ENCODE data around the gene SCAMP5.

DNA sequence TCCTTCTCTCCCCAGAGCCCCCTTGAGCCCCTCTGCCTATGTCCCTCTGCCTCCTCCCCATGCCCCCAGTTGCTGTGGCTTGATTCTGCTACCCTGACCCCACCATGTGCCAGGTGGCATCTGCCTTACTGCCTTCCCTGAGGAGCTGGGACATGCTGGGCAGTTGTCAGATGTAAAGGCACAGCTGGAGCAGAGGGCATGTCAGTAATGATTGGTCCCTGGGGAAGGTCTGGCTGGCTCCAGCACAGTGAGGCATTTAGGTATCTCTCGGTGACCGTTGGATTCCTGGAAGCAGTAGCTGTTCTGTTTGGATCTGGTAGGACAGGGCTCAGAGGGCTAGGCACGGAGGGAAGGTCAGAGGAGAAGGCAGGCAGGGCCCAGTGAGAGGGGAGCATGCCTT lies 24.6 kb downstream of the SCAMP5 start:
- TF ChIP-seq, protein P1, sequence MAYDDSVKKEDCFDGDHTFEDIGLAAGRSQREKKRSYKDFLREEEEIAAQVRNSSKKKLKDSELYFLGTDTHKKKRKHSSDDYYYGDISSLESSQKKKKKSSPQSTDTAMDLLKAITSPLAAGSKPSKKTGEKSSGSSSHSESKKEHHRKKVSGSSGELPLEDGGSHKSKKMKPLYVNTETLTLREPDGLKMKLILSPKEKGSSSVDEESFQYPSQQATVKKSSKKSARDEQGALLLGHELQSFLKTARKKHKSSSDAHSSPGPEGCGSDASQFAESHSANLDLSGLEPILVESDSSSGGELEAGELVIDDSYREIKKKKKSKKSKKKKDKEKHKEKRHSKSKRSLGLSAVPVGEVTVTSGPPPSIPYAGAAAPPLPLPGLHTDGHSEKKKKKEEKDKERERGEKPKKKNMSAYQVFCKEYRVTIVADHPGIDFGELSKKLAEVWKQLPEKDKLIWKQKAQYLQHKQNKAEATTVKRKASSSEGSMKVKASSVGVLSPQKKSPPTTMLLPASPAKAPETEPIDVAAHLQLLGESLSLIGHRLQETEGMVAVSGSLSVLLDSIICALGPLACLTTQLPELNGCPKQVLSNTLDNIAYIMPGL (CRISPR knock-in tag; IDR thresholded peaks at IDR 0.05) = no peak
- TF ChIP-seq SMAD4 (CRISPR knock-in tag; IDR thresholded peaks at IDR 0.05) (no peak), ATF2 (CRISPR knock-in tag; IDR thresholded peaks at IDR 0.05; ENCODE audit: borderline replicate concordance, low read depth) (no peak), TP53 (CRISPR knock-in tag; IDR thresholded peaks at IDR 0.05) (no peak), CREB1 (CRISPR knock-in tag; IDR thresholded peaks at IDR 0.05) (no peak), KAT7 (CRISPR knock-in tag; IDR thresholded peaks at IDR 0.05; ENCODE audit: borderline replicate concordance) (no peak)
- TF ChIP-seq, protein P2, sequence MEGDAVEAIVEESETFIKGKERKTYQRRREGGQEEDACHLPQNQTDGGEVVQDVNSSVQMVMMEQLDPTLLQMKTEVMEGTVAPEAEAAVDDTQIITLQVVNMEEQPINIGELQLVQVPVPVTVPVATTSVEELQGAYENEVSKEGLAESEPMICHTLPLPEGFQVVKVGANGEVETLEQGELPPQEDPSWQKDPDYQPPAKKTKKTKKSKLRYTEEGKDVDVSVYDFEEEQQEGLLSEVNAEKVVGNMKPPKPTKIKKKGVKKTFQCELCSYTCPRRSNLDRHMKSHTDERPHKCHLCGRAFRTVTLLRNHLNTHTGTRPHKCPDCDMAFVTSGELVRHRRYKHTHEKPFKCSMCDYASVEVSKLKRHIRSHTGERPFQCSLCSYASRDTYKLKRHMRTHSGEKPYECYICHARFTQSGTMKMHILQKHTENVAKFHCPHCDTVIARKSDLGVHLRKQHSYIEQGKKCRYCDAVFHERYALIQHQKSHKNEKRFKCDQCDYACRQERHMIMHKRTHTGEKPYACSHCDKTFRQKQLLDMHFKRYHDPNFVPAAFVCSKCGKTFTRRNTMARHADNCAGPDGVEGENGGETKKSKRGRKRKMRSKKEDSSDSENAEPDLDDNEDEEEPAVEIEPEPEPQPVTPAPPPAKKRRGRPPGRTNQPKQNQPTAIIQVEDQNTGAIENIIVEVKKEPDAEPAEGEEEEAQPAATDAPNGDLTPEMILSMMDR (IDR thresholded peaks at IDR 0.05) = no peak
- TF ChIP-seq, protein P3, sequence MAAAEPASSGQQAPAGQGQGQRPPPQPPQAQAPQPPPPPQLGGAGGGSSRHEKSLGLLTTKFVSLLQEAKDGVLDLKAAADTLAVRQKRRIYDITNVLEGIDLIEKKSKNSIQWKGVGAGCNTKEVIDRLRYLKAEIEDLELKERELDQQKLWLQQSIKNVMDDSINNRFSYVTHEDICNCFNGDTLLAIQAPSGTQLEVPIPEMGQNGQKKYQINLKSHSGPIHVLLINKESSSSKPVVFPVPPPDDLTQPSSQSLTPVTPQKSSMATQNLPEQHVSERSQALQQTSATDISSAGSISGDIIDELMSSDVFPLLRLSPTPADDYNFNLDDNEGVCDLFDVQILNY (CRISPR knock-in tag; IDR thresholded peaks at IDR 0.05) = no peak

Measured in WTC11 (cell line).